Skin of body (tissue), 2 donors: Measurements from ENCODE around the gene TNPO1. TPM values are rescaled to one million over a fixed set of nuclear protein-coding genes. Genes with fewer than 3 reads are reported as not detected.

Source experiments
- DNase-seq: peaks from one replicate; lab custom pipeline; 2025; lab: John Stamatoyannopoulos, UW
- total RNA-seq: library from RNA; depleted of rRNA; stranded (reverse); fragments of >200 nt; gene quantifications from one replicate; pipeline ENCODE4 v1.2.3, GENCODE V29; 2014

TNPO1 gene
- total RNA-seq, 1 donor from 2014 or later, result 88.0 TPM

DNA sequence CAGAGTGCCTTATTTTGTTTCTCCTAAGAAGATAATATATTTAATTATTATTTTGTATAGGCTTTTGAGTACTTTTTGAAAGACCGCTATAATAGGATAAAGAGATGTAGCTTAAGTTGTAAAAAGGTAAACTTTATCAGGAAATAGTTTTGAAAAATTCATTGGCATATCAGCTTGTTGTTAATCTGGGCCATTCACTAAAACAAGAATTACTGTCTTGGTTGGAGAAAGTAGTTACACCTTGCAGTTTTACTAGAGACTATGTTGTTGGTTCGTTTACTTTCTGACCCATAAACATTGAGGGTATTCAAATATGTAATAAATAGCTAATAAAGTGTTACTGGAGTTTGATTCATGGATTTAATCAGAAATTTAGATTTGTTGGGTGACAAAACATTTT lies 33.7 kb downstream of the TNPO1 start:
- no peak for DNase-seq

DNA sequence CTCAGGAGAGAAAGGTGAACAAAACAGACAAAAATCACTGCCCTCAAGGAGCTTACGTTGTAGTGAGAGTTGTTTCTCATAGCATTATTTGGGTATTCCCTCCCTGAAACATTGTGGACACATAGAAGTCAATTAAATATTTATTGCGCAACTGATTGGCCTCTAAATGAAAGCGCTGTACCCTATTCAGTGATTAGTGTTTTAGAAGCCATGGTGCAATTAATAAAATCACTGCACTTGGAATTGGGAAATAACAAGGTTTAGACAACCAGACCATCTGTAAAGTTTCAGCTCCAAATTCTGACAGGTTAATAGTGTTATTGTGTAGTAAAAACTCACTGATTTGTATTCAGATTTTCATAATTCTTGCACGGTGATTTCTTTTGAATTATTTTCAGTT lies 35.9 kb downstream of the TNPO1 start:
- no peak for DNase-seq

DNA sequence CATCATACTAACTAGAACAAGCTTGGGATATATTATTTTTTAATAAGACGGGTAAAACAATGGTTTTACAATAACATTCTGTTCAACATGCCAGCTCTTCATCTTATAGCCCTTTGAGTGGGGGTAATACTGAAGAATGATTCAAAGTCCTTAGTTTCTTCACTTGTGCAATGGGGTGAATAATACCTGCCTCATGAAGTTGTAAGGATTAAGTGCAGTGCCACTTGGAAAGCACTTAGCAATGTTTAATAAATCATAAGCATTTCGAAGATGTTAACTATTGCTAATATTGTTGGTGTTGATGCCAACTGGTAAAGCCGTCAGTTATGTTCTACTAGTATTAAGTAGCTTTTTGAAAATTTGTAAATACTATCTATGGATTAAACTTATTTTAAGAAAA lies 38.0 kb downstream of the TNPO1 start:
- no peak for DNase-seq

DNA sequence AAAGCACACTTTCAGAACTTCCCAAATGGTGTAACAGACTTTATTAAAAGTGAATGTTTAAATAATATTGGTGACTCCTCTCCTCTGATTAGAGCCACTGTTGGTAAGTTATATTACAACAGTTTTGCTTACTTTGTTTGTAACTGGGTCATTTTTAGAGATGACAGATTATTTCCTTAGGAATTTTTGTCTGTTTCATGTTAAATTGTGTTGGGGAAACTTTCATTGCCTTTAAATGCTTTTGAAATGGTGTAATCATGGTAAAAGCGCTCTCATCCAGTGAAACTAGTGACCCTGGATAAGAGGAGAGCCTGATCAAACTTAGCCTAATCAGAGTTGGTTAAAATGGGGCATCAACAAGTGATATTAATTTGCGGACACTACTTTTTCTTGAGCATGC lies 39.4 kb downstream of the TNPO1 start:
- DNase-seq, result no peak

DNA sequence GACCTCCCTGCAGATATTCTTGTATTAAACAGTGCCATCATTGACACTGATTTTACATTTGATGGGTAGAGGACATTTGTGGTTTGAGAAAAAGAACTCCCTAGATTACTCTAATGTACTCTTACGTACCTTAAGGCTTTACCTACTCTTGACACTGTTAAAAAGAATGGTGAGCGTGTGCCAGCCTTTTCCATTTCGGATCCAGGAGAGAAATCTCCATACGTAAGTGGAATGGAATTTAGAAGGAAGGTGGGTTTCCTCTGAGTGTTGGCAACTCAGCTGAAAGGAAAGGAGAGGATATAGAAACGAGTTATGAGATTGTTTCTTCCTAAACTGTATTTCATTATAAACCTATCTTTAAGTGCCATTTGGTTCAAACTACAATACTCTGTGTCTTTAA lies 40.9 kb downstream of the TNPO1 start:
- no peak for DNase-seq

DNA sequence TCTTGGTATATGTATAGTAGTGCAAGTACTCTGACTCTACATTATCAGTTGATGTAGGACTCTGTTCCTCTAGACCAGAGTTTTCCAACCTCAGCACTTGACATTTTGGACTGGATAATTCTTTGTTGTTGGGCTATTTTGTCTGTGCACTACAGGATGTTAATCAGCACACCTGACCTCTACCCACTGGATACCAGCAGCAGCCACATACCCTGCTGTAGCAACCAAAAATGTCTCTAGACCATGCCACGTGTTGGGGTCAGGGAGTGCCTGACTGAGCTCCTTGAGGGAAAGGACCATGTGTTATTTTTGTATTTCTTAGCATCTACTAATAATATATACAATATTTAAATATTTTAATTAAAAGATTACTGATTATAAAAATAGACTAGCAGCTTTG lies 42.7 kb downstream of the TNPO1 start:
- no peak for DNase-seq

DNA sequence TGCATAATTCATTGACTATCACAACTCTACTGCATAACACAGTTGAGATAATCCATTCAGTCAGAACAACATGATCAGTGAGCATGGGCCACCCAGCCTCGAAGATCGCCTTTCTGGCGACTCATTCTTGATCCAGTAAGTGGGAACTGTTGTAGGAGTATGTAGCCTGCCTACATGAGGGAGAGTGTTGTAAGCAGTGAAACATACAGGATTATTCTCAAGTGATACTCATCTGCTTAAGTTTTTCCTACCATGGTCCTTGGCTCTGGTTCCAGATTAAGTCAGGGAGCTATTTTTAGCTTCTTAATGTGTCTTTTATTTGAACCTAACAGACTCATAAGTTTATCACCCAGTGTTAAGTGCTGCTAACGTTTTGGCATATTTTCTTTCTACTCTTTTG lies 44.0 kb downstream of the TNPO1 start:
- no peak for DNase-seq

DNA sequence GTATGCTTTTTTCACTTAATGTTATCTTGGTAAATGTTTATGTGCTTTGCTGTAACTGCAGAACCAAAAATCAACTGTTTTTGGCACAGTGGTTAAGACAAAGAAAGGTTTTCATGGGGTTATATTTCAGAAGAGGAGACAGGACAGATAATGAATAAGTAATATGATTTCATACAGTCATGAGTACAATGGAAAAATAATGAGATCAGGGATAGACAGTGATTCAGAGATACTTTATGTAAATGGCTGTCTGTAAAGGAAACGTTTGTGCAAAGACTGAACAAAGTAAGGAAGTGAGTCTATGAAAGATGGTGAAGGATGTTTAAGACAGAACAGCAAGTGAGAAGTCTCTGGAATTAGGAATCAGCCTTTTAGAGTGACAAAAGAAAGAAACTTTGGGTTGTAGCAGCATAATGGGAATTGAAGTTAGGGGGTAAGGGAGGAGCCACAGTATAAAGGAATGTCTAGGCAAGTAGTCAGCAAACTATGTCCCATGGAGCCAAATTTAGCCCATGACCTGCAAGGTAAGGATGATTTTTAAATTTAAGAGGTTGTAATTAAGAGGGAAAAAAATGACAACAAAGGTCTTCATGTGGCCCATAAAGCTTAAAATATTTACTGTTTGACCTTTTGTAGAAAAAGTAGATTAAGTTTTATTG lies 55.0 kb downstream of the TNPO1 start:
- DNase-seq, result no peak

DNA sequence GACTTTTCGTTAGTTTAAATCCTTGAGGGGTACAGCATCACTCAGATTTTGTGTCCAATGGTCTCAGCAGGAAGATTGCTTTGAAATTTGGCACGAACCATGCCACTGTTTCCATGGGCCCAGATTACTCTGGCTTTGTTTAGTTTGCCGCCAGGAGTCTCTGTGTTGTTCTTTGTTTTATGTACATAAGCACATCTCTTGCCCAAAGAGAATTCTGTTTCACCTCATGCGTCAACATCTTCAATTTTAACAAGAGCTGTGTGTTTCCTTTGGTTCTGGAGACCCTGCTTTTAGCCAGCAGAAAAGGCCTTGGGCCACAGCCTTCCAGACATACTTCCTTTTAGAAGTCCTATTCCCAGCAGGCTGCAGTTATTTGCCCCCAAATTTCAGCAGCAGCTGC lies 62.4 kb downstream of the TNPO1 start:
- no peak for DNase-seq

DNA sequence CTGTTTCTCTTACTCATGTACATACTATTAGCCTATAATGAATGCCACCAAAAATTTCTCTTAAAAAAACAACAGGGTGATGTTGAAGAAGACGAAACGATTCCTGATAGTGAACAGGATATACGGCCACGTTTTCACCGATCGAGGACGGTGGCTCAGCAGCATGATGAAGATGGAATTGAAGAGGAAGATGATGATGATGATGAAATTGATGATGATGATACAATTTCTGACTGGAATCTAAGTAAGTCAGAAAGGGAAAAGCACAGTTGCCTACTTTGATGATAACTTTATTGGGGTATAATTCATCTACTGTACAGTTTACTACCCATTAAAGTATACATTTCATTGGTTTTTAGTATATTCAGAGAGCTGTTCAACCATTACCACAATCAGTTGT lies 66.5 kb downstream of the TNPO1 start:
- DNase-seq, result no peak

DNA sequence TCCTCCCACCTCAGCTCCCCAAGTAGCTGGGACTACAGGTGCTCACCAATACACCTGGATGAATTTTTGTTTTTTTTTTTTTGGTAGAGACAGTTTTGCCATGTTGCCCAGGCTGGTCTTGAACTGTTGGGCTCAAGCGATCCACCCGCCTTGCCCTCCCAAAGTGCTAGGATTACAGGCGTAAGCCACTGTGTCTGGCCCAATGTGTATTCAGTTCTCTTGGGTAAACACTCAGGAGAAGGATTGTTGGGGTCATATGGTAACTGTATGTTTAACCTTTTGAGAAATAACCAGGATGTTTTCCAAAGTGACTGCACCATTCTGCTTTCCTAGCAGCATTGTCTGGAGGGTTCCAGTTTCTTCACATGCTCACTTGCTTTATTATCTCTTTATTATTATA lies 67.4 kb downstream of the TNPO1 start:
- DNase-seq, result no peak

DNA sequence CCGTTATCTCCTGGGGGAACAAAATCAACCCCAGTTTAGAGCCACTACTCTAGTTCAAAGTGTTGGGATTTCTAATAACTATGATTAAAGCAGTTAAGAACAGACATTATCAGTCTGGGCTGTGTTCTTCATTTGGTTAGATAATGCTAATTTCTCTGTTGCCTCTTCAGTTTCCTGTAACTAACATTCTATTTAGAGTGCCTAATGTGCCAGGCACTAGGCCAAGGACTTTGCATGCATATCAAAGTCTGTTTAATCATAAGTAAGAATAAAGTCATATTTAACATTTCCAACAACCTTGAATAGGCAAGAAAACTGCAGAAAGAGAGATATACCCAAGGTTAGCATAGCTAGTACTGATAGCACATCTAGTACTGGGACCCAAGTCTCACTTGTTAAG lies 68.4 kb downstream of the TNPO1 start:
- no peak for DNase-seq

DNA sequence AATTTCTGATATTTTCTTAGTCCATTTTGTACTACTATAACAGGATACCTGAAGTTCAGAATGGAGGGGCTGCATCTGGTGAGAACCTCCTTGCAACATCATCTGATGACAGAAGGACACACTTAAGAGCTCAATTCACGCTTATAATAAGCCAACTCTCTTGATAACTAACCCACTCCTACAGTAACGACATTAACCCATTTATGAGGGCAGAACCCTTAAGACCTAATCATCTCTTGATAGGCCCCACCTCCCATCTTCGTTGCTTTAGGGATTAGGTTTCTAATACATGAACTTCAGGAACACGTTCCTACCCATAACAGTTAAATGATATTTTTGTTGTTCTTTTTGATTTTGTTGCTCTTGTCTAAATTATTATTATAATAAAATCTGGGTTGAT lies 69.4 kb downstream of the TNPO1 start:
- no peak for DNase-seq

DNA sequence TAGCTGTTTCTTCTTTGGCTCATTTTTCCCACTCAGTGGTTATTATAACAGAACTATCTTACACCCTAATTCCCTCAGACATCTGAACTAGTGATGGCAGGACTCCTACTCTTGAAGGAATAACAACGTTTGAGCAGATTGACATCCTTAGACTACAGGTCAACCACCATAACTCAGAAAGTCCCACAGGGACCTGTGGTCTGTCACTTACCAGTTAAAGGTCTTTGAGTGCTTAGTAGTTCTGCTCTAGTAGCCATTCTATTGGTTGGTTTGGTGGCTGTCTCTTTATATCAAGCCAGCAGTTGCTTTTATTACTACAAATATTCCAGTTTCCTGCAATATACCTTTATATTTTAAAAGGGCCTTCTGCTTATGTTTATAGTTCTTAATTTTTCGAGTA lies 72.1 kb downstream of the TNPO1 start:
- DNase-seq, result no peak

DNA sequence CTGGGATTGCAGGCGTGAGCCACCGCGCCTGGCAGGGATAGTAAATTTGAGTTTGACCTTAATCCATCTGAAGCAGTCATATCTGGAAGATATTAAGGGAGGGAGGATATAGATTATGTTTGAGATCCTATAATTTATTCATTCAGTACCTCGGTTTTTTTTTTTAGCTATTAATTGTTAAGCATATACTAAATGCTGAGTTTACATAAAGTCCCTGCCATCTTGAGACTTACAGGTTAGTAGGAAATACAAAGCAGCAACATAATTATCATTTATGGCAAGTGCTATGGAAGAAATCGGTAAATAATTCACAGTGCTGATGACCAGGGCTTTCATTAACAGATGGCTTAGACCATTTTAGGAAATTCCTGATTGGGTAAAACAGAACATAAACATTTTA lies 72.9 kb downstream of the TNPO1 start:
- DNase-seq, result no peak

DNA sequence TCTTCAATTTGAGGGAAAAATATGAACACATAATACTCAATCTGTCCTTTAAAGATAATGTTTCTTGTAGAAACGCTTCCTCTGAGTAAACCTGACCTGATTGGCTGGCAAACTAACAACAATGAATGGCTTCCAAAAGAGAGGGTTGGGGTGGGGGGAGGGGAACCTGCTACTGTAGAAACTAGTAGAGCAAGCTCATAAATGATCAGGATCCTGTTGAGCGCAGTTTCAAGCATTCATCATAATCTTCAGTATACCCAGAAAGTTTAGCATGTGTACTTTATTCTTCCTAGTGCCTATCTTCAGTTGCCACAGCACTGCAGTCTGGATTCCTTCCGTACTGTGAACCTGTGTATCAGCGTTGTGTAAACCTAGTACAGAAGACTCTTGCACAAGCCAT lies 76.4 kb downstream of the TNPO1 start:
- DNase-seq, result no peak

DNA sequence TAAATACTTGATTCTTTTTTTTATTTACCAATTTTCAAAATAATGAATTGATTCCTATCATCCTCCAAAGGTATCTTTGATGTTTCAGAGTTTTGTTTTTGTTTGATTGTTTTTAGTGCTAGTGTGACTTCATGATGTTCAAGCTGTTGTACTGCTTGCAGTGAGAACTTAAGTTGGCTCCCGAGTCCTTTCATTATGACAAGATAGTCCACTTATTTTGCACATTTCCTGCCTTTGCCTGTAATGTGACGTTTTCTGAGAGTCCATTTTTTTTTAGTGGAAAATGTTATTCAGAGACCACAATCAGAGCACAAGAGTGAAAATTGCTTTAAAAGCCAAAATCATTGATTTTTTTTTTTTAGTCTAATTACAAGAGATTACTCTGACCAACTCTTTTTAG lies 79.3 kb downstream of the TNPO1 start:
- DNase-seq, result no peak

DNA sequence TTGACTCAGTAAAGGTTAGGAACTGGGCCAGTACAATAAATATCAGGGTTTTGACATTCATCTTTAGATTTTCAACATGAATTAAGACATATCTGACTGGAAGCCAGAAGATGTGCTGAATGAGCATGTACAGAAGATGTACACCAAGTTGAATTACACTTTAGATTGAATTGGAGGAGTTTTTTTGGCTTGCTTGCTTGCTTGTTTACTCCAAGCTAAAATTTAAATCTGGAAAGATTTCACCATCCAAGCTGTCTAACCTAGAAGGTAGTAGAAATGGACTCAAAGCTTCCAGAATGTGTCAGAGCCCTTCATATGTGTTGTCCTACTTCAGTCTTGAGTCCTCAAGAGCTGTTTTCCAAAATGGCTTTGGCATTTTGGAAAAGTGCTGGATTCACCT lies 90.3 kb downstream of the TNPO1 start:
- DNase-seq, result no peak

DNA sequence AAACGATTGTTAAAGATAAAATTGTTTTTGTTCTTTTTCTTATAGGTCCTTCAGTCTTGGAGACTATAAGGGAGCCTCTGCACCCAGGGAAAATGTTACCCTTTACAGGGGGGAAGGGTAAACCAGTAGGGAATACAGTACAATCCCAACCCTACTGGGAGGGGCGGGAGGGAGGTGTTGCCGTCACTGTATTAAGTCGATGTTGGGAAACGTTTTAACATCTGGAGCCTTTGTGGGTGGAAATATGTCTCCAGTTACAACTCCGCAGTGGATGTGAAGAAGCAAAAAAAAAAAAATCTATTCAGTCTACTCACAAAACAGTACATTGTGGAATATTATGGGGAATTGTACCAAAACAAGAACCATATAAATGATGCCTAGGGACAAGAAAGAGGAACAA lies 92.2 kb downstream of the TNPO1 start:
- peak; percentile 9 for DNase-seq

DNA sequence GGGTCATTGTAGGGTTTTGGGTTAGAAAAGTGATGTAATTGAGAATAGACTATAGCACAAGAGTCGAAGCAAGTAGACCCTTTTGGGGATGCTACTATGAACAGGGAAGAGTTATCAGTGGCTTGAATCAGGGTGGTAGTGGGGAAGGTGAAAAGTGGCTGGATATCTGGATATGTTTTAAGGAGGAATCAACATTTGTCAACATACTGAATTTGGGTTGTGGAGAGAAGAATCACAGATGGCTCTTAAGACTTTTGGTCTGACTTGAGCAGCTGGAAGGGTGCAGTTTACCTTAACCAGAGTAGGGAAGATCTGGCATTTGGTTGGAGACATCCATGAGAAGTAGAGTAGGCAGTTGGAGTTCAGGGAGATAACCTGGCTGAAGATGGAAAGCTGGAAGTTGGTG lies 100.9 kb downstream of the TNPO1 start:
- DNase-seq, result no peak

DNA sequence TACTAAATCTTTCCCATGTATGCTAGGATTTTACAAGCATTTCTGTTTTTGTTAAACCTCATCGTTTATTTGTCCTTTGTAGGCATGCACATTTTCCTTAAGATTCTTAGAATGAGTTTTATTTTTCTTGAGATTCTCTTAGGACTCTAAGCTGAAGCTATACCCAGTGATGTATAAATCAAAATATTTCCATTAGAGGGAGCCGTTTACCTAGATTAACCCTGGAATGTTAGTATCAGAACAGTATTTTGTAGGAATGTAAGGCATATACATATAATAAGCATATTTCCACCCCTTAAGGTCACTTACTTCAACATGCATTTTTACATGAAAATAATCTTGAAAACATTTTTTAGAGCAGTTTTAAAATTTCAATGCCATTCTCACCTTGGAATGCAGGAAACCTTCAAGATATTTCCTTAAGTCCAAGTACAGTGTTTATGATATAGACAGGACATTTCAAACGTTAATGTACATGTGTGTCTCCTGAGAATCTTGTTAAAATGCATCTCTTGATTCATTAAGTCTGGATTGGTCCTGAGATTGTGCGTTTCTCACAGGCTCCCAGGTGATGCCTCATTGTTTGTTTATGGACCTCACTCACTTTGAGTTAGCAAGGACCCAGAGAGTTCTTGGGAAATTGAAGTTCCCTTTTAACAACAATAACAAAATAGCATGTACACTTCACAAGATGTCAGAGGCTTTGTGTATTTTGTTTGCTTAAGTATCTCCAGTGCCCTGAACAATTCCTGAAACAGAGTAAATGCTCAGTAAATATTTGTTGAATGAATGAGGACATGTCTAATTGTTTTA lies 104.4 kb downstream of the TNPO1 start:
- no peak for DNase-seq

DNA sequence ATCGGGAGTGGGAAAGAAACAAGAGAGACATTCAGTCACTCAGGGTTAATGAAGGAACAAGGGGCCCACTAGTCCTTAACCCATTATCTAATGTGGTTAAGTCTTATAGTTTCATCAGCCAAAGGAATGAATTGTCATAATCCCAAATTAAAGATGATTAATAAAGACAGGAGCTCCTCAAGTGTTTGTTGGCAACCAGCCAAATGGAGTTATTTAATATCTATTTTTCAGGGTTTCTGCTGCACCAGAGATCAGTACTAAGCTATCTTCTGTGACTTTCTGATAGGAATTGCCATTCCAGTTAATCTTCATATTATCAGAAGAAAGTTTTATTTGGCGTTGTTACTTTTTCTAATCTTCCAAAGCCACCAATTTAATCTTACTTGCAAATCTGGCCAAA lies 105.4 kb downstream of the TNPO1 start:
- no peak for DNase-seq

DNA sequence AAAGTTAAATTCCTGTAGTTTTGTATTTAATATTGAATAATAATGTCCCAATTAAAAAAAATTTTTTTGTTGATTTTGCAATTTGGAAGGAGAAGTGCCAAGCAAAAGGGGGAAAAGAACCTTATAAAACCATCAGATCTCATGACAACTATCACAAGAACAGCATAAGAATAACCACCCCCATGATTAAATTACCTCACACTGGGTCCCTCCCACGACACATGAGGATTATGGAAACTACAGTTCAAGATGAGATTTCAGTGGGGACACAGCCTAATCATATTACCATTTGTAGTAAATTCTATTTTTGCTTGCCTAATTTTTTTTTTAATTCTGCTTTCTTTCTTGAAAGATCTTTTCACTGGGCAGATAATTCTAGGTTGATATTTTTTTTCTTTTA lies 106.0 kb downstream of the TNPO1 start:
- DNase-seq, result no peak
